NOMO-1 (cell line): Measurements from ENCODE around the gene POU3F1.

Source experiments
- DNase-seq, 2 experiments: peaks; one replicate each; lab custom pipeline; 2025; ENCODE audit not compliant: unreplicated experiment in 2 of 2; lab: John Stamatoyannopoulos, UW

POU3F1 gene

GRCh38 chr1:38029081-38029681 lies 17.4 kb downstream of the POU3F1 start:
- DNase-seq: no peak

- DNase-seq: no peak
These were observed 17.9 kb downstream of the POU3F1 start for GRCh38 chr1:38028671-38029070.

GRCh38 chr1:38028105-38028591 lies 18.4 kb downstream of the POU3F1 start:
- no peak for DNase-seq

- DNase-seq: no peak
These were observed 19.1 kb downstream of the POU3F1 start for GRCh38 chr1:38027201-38028104.

GRCh38 chr1:38026592-38027200 lies 19.9 kb downstream of the POU3F1 start:
- DNase-seq: peak in 1 of 2 experiments; percentile 37

GRCh38 chr1:38025664-38026063 lies 20.9 kb downstream of the POU3F1 start:
- DNase-seq: no peak

GRCh38 chr1:38025233-38025632 lies 21.4 kb downstream of the POU3F1 start:
- DNase-seq: no peak

- no peak for DNase-seq
These were observed 23.8 kb downstream of the POU3F1 start for GRCh38 chr1:38022810-38023209.

DNA sequence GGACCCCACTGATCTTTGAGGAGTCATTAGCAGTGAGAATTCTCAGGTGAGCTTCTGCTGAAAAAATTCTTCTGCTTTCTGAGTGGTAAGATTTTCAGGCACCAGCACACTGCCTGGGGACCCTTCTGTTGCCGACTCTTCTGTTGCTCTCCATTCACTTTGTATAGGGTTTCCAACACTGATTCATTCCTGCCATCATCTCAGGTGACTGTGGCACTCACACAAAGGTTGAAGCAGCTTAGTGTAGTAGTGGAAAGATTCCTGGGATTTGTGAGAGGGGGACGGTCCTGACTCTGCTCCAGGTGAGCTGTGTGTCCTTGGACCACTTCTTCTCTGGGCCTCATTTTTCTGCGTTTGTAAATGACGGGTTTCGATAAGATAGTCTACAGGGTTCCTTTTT lies 24.6 kb downstream of the POU3F1 start:
- no peak for DNase-seq

- DNase-seq: no peak
These were observed 26.2 kb downstream of the POU3F1 start for GRCh38 chr1:38020396-38020795.

GRCh38 chr1:38018864-38019343 lies 27.7 kb downstream of the POU3F1 start:
- DNase-seq: peak in 1 of 2 experiments; percentile 52

- no peak for DNase-seq
These were observed 30.4 kb downstream of the POU3F1 start for GRCh38 chr1:38015978-38016725.

DNA sequence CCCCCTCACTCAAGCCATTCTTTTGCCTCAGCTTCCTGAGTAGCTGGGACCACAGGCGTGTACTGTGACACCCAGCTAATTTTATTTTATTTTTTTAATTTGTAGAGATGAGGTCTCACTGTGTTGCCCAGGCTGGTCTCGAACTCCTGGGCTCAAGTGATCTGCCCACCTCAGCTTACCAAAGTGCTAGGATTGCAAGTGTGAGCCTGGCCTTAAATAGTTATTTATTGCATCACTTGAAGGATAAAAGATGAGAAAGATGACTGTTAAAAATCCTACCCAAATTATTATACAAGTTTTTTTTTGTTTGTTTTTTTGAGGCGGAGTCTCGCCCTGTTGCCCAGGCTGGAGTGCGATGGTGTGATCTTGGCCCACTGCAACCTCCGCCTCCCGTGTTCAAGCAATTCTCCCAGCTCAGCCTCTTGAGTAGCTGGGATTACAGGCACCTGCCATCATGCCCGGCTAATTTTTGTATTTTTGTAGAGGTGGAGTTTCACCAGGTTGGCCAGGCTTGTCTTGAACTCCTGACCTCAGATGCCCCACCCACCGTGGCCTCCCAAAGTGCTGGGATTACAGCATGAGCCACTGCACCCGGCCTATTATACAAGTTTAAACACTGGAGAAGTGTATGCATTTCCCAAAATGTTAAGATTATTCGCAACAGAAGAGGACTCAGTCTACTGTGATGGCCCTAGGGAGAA lies 31.7 kb downstream of the POU3F1 start:
- no peak for DNase-seq

GRCh38 chr1:38014171-38014570 lies 32.4 kb downstream of the POU3F1 start:
- DNase-seq: peak in 1 of 2 experiments; percentile 29

DNA sequence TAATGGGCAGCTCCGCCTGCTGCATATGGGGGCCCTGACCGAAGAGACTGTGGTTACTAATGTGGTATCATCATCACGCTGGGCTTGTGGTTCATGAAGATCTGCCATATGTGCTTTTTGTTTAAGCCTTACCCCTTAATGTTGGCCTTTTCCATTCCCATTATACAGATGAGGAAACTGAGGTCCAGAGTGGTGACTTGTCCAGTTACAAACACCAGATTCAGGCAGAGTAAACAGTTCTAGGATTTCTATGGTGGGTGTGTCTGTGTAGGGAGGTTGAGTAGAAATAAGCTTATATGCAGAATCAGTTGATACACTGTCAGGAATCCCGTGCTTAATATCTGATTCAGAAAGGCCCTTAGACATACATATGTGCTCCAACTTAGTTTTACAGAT lies 33.4 kb downstream of the POU3F1 start:
- DNase-seq: no peak

GRCh38 chr1:38012363-38013226 lies 34.0 kb downstream of the POU3F1 start, which contains the start of gene UTP11:
Gene UTP11, plus strand, starts transcription at chr1:38012734. Its CDS starts 69 bp downstream, at chr1:38012803.
- DNase-seq: peak; percentile 98 to 99

DNA sequence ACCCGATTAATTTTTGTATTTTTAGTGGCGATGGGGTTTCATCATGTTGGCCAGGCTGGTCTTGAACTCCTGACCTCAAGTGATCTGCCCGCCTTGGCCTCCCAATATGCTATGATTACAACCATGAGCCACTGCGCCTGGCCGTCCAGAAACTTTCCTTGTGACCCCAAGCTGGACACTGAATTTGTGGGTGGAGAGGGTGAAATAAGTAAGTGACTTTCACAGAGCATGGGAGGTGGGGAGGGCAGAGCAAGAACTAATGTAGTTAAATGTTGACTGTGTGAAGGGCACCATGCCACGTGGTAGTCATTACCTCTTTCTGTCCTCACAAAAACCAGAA lies 36.8 kb downstream of the POU3F1 start:
- DNase-seq: no peak

DNA sequence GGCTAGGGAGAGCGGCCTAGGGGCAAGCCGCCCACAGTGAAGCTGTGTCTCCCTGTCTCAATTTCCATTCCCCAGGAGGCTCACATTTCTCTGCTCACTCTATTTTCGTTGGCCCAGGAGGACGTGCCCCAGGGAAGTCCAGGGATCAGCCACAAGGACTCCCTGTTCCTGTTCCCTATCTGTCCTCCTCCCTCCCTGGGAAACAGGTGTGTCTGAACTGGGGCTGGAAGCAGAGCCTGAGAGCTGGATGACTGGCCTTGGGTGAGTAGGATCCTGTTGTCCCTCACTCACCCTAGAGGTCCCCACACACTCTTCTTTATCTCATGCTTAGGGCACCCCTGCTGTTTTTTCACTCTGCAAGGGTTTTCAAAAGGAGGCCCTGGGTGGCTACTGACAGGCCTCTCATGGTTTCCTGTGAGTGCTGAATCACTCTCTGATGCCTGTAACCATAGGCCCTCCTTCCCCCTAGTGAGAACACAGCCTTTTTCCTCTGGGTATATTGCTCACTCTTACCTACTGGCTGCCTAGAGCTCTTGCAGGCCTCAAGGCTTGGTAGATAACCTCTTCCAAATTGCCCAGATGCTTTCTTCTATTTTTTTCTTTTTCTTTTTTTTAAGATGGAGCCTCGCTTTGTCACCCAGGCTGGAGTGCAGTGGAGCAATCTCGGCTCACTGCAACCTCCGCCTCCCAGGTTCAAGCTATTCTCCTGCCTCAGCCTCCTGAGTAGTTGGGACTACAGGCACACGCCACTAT lies 37.3 kb downstream of the POU3F1 start:
- DNase-seq: peak; percentile 73 to 84
